Measurements from ENCODE around the gene ATF6B.

DNA sequence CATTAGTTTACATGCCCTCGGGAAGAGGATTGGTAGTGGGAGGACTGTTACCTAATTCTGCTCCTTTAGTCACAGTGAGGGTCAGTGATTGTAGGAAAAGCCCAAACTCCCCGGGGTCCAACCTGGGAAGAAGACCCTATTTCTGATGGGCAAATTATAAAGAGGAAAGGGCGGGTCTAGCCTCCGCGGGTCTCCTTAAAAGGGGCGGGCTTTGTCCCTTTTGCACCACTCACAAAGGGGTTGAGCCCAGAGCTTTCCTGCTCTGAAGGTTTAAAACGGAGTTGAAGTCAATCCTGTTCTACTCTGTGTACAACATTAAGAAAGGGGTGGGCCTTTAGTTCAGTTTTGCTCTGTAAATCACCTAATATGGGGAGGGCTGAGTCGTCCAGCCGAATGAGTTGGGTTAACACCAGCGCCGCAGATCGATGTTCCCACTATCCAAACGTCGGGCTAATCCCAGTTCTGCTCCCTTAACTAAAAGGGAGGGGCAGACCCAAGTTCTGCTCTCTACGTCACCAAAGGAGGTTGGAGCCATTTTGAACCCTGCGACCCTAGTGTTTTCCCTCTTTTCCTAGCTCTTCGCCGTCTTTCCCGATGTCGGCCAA, 49.2 kb upstream of the ATF6B start:
- TF ChIP-seq EZH2 (IDR thresholded peaks at IDR 0.05; ENCODE audit: low read depth, unreplicated experiment): no peak
- TF ChIP-seq, protein P1, sequence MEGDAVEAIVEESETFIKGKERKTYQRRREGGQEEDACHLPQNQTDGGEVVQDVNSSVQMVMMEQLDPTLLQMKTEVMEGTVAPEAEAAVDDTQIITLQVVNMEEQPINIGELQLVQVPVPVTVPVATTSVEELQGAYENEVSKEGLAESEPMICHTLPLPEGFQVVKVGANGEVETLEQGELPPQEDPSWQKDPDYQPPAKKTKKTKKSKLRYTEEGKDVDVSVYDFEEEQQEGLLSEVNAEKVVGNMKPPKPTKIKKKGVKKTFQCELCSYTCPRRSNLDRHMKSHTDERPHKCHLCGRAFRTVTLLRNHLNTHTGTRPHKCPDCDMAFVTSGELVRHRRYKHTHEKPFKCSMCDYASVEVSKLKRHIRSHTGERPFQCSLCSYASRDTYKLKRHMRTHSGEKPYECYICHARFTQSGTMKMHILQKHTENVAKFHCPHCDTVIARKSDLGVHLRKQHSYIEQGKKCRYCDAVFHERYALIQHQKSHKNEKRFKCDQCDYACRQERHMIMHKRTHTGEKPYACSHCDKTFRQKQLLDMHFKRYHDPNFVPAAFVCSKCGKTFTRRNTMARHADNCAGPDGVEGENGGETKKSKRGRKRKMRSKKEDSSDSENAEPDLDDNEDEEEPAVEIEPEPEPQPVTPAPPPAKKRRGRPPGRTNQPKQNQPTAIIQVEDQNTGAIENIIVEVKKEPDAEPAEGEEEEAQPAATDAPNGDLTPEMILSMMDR (conservative IDR thresholded peaks at IDR 0.05; ENCODE audit: low read depth in 2 of 2): no peak
- peak; percentile 58 for TF ChIP-seq POLR2AphosphoS5 (IDR thresholded peaks at IDR 0.05; ENCODE audit: low read depth)
- peak; percentile 91 for TF ChIP-seq CREB1 (CRISPR knock-in tag; IDR thresholded peaks at IDR 0.05; ENCODE audit: low read depth)
- TF ChIP-seq JUNB (IDR thresholded peaks at IDR 0.05; ENCODE audit: unreplicated experiment): no peak
- TF ChIP-seq, protein P2, sequence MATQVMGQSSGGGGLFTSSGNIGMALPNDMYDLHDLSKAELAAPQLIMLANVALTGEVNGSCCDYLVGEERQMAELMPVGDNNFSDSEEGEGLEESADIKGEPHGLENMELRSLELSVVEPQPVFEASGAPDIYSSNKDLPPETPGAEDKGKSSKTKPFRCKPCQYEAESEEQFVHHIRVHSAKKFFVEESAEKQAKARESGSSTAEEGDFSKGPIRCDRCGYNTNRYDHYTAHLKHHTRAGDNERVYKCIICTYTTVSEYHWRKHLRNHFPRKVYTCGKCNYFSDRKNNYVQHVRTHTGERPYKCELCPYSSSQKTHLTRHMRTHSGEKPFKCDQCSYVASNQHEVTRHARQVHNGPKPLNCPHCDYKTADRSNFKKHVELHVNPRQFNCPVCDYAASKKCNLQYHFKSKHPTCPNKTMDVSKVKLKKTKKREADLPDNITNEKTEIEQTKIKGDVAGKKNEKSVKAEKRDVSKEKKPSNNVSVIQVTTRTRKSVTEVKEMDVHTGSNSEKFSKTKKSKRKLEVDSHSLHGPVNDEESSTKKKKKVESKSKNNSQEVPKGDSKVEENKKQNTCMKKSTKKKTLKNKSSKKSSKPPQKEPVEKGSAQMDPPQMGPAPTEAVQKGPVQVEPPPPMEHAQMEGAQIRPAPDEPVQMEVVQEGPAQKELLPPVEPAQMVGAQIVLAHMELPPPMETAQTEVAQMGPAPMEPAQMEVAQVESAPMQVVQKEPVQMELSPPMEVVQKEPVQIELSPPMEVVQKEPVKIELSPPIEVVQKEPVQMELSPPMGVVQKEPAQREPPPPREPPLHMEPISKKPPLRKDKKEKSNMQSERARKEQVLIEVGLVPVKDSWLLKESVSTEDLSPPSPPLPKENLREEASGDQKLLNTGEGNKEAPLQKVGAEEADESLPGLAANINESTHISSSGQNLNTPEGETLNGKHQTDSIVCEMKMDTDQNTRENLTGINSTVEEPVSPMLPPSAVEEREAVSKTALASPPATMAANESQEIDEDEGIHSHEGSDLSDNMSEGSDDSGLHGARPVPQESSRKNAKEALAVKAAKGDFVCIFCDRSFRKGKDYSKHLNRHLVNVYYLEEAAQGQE (IDR thresholded peaks at IDR 0.05; ENCODE audit: unreplicated experiment): no peak

All from GM23338 (cell line).